Fibroblast of the conjunctiva (primary cell): ENCODE results near the gene GEN1.
"Not testable (repeated sequence)": the region's sequence is repeated elsewhere in the genome, so short reads cannot be mapped to it uniquely, and the experiment has no call there.

ENCODE experiments used
- DNase-seq: peaks from one replicate; pipeline ENCODE4 v3.0.0-alpha.2; 2010; ENCODE audit warnings: low read depth

Gene GEN1

GRCh38 chr2:17799301-17800120 lies 45.6 kb downstream of the GEN1 start:
- DNase-seq: no peak

GRCh38 chr2:17800219-17800618 lies 46.3 kb downstream of the GEN1 start:
- no peak for DNase-seq

- DNase-seq: no peak
Measured at GRCh38 chr2:17800693-17801458, 46.9 kb downstream of the GEN1 start.

GRCh38 chr2:17803497-17803896 lies 49.6 kb downstream of the GEN1 start:
- DNase-seq: no peak

GRCh38 chr2:17804358-17804757 lies 50.4 kb downstream of the GEN1 start:
- no peak for DNase-seq

- no peak for DNase-seq
Measured at GRCh38 chr2:17805166-17805565, 51.2 kb downstream of the GEN1 start.

GRCh38 chr2:17805717-17806363 lies 51.9 kb downstream of the GEN1 start:
- no peak for DNase-seq

GRCh38 chr2:17813010-17813741 lies 59.2 kb downstream of the GEN1 start:
- no peak for DNase-seq

- DNase-seq: no peak
Measured at GRCh38 chr2:17813742-17814473, 60.0 kb downstream of the GEN1 start.

GRCh38 chr2:17814601-17815000 lies 60.7 kb downstream of the GEN1 start:
- no peak for DNase-seq

- DNase-seq: no peak
Measured at GRCh38 chr2:17815468-17816184, 61.7 kb downstream of the GEN1 start.

- no peak for DNase-seq
Measured at GRCh38 chr2:17816396-17817245, 62.7 kb downstream of the GEN1 start, which contains the start of gene MSGN1. Gene MSGN1 (plus strand): TSS chr2:17816460. CDS start chr2:17816519, 59 bp downstream.

GRCh38 chr2:17818235-17818815 lies 64.4 kb downstream of the GEN1 start:
- DNase-seq: no peak

GRCh38 chr2:17821080-17821479 lies 67.1 kb downstream of the GEN1 start:
- no peak for DNase-seq

- no peak for DNase-seq
Measured at GRCh38 chr2:17821535-17822444, 67.9 kb downstream of the GEN1 start.

- DNase-seq: no peak
Measured at GRCh38 chr2:17822445-17823117, 68.6 kb downstream of the GEN1 start.

- not testable (repeated sequence) for DNase-seq
Measured at GRCh38 chr2:17823646-17824045, 69.7 kb downstream of the GEN1 start.

- DNase-seq: no peak
Measured at GRCh38 chr2:17827316-17827715, 73.4 kb downstream of the GEN1 start.
